Epithelial cell of prostate (primary cell): ENCODE data around the gene TEX48.

Experiments
- DNase-seq: peaks from one replicate; pipeline ENCODE4 v3.0.0-alpha.2; 2011; ENCODE audit warnings: low read depth, low spot score
- H3K27ac ChIP-seq: fragments of 450-650 bp; 2 replicates; pipeline ENCODE4 v1.5.1; 2017; ENCODE audit warnings: mild to moderate bottlenecking

TEX48 gene

GRCh38 chr9:114681594-114682332 is at the start of gene TEX48:
Gene TEX48 (minus strand): TSS chr9:114682192. CDS start chr9:114671723, 10,469 bp downstream.
- no peak within 1 kb of the TSS for H3K27ac ChIP-seq
- DNase-seq = peak; percentile 51

GRCh38 chr9:114731701-114732100 is 49.7 kb upstream of the TEX48 start:
- DNase-seq = no peak
- H3K27ac ChIP-seq = peak overlapping the region; percentile 99

GRCh38 chr9:114729706-114730105 is 47.7 kb upstream of the TEX48 start:
- no peak for DNase-seq

DNA sequence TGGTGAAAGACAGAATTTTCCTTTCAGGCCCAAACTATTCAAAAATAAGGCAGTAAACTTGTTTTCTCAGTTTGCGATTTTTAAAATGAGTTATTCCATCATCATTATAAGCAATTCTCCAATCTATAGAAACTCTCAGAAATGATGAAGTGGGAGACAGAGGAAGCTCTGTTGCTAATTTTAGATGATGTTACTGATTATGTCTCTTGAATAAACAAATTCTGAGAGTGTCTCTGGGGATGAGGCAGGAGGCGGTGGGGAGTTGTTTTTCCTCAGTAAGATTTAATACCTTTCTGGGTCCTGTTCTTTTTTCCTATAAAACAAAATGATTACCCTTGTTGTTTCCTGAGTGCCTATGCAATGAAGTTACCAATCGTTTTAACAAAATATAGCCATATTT is 43.9 kb upstream of the TEX48 start:
- no peak for DNase-seq
- no peak overlapping the region for H3K27ac ChIP-seq

More at GRCh38 chr9:114729706-114730105, 47.7 kb upstream of the TEX48 start:
- H3K27ac ChIP-seq = no peak overlapping the region

DNA sequence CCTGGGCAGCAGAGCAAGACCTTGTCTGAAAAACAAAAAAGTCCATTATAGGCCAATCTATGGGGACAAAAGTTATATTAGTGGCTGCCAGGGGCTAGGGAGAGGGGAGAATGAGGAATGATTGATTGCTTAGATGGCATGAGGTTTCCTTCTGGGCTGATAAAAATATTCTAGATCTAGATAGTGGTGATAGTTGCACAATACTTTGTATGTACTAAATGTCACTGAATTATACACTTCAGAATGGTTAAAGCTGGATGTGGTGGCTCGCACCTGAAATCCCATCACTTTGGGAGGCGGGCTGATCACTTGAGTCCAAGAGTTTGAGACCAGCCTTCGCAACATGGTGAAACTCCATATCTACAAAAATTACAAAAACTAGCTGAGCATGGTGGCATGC is 42.8 kb upstream of the TEX48 start:
- H3K27ac ChIP-seq = no peak overlapping the region
- DNase-seq = no peak

DNA sequence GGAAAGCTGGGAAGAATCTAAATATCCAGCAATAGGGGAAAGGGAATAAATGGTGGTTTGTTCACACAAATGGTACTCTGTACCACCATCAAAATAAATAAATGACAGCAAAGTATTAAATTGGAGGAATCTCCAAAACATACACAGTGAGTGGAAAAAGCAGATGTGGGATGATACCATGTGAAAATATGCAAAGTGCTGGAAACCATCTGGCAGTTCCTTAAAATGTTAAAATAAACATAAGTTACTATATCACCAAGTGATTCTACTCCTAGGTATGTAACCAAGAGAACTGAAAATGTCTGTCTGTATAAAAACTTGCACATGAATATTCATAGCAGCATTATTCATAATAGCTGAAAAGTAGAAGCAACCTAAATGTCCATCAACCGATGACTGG is 41.9 kb upstream of the TEX48 start:
- DNase-seq = no peak
- no peak overlapping the region for H3K27ac ChIP-seq

DNA sequence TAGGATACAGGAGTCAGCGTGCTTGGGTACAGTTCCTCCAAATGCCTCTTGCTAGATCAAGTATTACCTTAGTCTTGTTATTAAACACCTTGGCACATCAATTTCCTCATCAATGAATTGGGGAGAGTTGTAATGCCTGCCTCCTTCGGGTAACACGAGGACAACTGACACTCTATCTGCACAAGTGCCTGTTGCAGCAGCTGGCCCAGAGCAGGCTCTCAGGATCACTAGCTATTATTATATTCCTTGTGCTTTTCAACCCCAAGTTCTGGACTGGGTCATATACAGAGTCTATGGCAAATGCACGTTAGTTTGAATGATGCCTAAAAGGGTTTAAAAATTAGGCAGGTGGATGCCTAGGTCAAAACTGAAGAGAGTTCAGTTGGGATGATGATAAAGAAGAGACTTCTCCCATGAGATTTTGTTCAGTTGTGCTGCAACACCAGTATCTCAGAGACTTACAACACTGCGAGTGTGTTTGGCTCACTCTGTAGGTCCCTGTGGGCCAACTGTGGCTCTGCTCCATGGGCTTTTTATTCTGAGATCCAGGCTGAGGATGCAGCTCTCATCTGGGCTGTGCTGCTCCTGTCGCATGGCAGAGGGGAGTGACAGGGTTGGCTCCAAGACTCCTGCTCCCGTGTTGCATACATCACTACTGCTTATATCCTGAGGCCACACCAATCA is 41.1 kb upstream of the TEX48 start:
- peak overlapping the region; percentile 84 for H3K27ac ChIP-seq
- no peak for DNase-seq

DNA sequence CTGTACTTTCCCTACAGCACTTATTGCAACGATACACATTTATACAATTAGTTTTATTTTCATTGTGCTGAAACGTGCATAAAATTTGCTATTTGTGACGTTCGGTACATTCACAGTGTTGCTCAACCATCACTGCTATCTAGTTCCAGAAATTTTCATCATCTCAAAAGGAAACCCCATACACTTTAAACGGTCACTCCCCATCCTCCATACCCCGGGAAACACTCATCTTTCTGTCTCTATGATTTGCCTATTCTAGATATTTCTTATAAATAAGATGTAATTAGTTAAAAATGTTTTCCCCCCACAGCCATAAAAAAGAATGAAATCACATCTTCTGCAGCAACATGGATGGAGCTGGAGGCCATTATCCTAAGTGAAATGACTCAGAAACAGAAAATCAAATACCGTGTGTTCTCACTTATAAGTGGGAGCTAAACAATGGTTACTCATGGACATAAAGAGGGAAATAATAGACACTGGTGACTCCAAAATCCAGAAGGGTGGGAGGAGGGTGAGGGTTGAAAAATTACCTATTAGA is 40.2 kb upstream of the TEX48 start:
- H3K27ac ChIP-seq = peak overlapping the region; percentile 84
- DNase-seq = no peak

- peak overlapping the region; percentile 84 for H3K27ac ChIP-seq
- DNase-seq = peak; percentile 74
Observed at GRCh38 chr9:114721491-114722079, 39.6 kb upstream of the TEX48 start.

DNA sequence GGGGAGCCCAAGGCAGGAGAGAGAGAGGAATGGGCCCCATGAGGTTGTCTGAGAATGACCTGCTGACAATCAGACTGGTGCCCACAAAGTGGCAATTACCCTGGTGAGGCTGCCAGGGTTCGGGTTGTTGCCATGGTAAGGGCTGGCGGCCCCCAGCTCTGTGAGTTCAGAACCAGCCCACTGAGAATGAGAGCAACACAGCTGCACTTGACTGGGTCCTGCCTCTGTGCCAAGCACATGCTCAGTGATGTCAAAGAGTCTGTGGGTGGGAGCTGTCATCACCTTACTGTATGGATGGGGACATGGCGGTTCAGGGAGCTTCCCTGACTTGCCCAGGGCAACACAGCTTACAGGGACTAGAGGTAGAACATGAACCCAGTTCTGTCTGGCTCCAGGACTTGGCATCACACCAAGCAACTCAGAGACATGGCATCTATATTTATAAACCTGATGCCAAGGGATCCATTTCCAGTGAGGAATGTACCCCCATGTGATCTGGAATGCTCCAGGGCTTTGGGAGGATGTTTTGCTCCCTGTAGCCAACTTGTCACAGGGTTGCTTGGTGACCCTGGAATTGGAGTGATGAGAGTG is 38.2 kb upstream of the TEX48 start:
- DNase-seq = no peak
- H3K27ac ChIP-seq = peak overlapping the region; percentile 84

GRCh38 chr9:114719290-114719689 is 37.3 kb upstream of the TEX48 start:
- DNase-seq = no peak

GRCh38 chr9:114718801-114719221 is 36.8 kb upstream of the TEX48 start:
- DNase-seq = peak; percentile 63
- H3K27ac ChIP-seq = peak overlapping the region; percentile 56

More at GRCh38 chr9:114719290-114719689, 37.3 kb upstream of the TEX48 start:
- peak overlapping the region; percentile 56 for H3K27ac ChIP-seq

GRCh38 chr9:114717908-114718486 is 36.0 kb upstream of the TEX48 start:
- no peak for DNase-seq
- peak overlapping the region; percentile 56 for H3K27ac ChIP-seq

GRCh38 chr9:114709636-114710035 is 27.6 kb upstream of the TEX48 start:
- no peak for DNase-seq
- no peak overlapping the region for H3K27ac ChIP-seq

- no peak for DNase-seq
- H3K27ac ChIP-seq = no peak overlapping the region
Observed at GRCh38 chr9:114706711-114707110, 24.7 kb upstream of the TEX48 start.

- no peak overlapping the region for H3K27ac ChIP-seq
- no peak for DNase-seq
Observed at GRCh38 chr9:114701988-114702387, 20.0 kb upstream of the TEX48 start.

- H3K27ac ChIP-seq = no peak overlapping the region
- DNase-seq = no peak
Observed at GRCh38 chr9:114697951-114698351, 16.0 kb upstream of the TEX48 start.

DNA sequence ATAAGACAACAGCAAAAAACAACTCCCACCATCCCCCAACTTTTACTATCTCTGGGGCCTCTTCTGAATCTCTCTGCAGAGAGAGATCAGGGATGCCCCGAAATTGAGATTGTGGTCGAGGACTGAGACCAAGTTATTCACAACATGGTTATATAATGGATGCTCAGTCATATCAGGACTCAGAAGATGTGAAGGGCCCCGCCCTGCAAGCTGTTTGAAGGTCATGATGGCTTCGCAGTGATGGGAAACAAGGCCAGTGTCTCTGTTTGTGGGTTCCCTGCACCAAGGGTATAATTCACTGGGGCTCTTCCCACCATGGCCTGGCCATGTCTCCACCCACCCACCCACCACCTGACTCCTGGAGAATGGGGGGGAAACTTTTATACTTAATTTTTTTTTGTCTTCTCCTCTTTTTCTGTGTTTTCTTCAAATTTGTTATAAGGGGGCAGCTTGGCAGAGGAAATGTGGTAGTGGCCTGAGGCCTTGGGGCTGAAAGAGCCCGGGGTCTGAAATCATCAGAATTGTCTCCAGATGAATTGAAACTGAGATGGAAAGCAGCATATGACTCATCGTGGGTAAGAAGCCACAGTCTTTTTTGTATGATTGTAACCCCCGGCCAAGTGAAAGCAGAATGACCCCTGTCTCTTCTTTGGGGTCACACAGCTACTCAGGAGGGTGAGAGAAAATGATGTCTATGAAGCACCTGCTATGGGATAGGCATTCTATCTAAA is 15.0 kb upstream of the TEX48 start:
- no peak overlapping the region for H3K27ac ChIP-seq
- no peak for DNase-seq

GRCh38 chr9:114695948-114696347 is 14.0 kb upstream of the TEX48 start:
- no peak overlapping the region for H3K27ac ChIP-seq
- DNase-seq = no peak
